ENCODE results near the gene ANKH.

The ANKH gene

DNA sequence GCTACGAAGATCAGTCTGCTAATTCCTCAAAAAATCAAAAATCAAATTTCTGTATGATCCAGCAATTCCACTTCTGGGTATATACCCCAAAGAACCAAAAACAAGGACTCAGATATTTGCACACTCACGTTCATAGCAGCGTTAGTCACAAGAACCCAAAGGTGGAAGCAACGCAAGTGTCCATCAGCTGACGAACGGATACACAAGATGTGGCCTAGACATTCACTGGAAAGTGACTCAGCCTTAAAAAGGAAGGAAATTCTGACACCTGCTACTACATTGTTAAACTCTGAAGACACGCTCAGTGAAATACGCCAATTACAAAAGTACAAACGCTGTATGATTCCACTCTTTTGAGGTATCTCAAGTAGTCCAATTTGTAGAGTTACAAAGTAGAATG is 113.7 kb downstream of the ANKH start:
- DNase-seq = peak; percentile 69 to 85 (median 79)

DNA sequence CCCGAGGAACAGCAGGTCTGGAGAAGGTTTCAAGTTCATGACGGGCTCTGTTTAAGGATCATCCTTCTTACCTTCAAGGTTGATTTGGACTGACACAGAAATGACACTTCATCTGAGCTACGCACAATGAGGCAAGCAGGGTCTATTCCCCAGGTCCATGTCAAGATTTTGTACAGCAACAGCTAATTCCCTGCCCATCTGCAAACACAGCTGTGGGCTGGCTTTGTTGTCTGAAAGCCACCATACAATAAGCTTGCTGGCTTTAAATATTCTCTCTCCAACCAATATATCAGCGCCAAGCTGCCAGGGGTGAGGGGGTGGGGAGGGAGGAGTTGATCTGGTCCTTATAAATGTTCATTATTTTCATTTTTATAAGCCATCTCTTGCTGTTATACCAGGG is 115.1 kb downstream of the ANKH start:
- no peak for DNase-seq

DNA sequence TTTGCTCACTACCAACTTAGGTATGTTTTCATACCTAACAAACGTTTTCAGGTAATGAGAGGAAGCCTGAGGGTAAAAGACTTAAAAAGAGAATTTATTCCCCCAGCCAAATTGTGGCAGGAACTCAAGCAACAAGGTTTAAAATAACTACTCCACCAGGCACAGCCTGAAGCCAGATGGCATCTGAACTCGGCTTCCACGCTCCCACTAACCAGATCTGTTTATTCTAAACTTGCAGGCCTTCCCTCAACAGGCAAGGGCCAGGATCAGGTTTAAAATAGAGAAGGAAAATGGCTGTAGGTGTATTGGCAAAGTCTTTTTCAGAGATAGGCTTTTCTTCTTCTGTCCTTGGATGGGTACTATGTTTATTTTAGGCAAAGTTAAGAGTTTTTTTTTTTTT is 117.6 kb downstream of the ANKH start:
- DNase-seq = no peak

- DNase-seq = no peak
These were observed 118.3 kb downstream of the ANKH start for GRCh38 chr5:14753292-14753691.

- DNase-seq = no peak
These were observed 119.0 kb downstream of the ANKH start for GRCh38 chr5:14752497-14753071.

DNA sequence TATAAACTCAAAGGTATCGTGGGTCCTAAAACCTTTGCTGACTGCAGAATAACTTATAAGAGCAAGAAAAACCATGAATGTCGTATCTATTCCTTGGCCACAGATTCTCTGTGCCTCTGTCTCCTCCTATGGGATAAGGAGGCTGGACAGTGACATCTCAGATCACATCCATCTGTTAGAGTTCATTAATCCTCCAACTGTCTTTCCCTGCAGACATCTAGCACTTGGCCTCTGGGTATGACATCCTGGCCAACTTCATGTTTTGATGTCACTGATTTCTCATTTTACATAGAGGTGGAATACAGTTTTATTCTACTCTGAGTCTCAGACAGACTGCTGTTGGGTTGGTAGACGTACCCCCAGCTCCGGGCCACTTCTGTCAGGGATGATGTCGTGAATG is 120.9 kb downstream of the ANKH start:
- no peak for DNase-seq

DNA sequence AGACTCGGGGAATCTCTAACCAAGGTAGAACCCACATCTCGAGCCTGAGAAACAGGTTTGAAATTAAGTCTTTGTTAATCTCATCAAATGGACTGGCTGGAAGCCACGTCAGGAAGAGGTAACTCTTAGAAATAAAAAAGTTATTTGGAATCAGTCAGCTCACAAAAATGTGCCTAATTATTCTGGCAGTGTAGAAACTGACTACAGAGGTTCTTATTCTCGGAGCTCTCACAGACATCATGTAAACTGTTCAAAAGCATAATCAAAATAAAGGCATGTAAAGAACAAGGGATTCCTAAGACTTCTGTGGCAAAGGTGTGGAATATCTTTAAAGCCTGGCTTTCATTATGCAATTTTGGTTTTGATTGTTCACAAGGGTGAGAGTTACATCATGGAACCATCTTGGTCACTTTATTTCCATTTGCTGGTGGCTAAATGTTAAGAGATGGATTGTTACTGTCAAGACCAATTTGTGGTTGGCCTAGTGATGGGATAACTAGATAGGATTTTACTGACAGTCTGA is 121.9 kb downstream of the ANKH start:
- DNase-seq = no peak

GRCh38 chr5:14748180-14748900 is 123.2 kb downstream of the ANKH start:
- DNase-seq = no peak

GRCh38 chr5:14745753-14746152 is 125.8 kb downstream of the ANKH start:
- no peak for DNase-seq

DNA sequence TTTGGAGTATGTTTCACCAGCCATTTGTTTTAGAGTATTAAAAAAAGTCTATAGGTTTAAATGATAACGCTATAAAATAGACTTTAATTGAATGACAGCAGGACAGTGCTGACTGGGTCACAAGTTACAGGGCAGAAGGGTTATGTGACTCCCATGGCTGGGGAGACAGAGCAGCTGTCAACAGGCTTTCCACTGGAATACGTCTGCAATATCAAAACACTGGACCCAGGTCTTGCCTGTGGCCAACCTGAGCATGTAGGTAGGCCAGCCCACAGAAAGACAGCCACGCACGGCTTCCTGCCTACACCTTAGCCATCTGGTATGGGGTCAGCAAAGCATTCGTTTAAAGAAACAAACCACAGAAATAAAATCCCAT is 126.4 kb downstream of the ANKH start:
- no peak for DNase-seq

GRCh38 chr5:14744296-14745187 is 127.0 kb downstream of the ANKH start:
- DNase-seq = no peak

- no peak for DNase-seq
These were observed 127.8 kb downstream of the ANKH start for GRCh38 chr5:14743601-14744295.

- no peak for DNase-seq
These were observed 129.1 kb downstream of the ANKH start for GRCh38 chr5:14742498-14742897.

GRCh38 chr5:14741801-14742440 is 129.7 kb downstream of the ANKH start:
- no peak for DNase-seq

DNA sequence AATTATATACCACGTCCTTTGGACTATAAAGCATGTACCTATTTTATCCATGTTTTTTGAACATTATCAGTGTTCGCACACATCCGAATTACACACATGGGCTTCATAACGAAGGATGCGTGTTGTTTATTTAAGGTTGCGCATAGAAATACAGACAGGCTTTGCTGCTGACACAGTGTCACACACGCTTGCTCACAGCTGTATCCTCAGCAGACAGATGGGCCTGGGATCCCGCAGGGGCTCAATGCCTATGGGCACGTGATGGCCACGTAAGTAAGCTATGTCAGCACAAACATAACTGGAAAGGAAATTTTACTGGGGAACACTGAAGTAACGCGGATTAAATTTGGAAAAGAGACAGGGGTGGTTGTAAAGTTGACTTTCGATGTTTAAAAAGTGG is 130.4 kb downstream of the ANKH start:
- no peak for DNase-seq

- DNase-seq = no peak
These were observed 131.6 kb downstream of the ANKH start for GRCh38 chr5:14739981-14740380.

- DNase-seq = peak; percentile 59 to 77 (median 71)
These were observed 132.0 kb downstream of the ANKH start for GRCh38 chr5:14739538-14739937.

DNA sequence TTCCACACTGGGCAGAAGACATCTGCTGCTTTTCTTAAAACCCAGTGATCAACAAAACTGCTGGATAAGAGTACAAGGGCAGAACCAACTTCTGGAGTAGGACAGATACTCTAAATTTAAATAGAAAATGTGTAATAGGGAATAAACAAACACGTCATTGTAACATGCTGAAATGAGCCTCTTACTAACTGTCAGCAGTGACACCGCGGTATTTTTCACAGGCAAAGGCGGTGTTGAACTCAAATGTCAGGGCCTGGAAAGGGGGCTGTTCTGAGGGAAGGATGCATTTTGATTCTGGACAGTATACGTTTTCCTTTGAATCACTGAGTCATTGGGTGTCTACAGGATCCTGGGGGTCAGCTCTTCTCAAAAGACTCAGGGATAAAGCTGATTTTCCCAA is 133.5 kb downstream of the ANKH start:
- DNase-seq = no peak

GRCh38 chr5:14737291-14737690 is 134.3 kb downstream of the ANKH start:
- no peak for DNase-seq

DNA sequence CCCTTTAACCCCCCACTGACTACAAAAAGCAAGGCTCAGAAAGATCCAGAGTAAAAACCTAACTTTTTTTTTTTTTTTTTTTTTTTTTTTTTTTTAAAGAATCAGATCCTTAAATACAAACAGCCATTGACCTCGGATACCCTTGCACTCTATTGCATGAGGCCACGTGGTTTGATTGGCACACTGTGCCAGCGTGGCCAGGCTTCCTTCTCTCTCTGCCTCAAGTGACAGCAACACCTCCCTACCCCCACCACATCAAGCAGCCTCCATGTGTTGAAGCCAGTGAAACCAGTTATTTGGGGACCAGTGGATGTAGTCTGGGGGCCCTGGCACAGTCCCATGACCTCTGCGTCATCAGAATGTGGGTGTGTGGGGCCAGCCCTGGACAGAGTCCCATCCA is 135.6 kb downstream of the ANKH start:
- peak; percentile 33 to 38 (median 35) for DNase-seq

GRCh38 chr5:14734396-14734795 is 137.2 kb downstream of the ANKH start:
- DNase-seq = no peak

DNA sequence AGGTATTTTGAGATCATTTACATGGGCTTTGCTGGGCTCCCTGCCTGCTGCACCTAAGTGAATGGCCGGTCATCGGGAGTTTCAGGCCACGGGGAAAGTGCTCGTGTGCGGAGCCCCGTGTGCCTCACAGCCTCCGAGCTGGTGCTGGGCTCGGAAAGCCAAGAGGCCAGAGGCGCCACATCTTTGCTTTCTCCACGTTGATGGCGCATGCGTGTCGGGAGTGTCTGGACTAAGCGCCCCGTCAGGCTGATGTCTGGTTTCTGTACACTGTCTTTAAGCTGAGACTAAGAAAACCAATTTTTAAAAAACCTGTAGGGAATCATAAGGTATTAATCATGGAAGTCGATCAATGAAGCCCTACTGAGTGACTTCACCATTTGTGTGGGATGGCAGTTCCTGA is 137.9 kb downstream of the ANKH start:
- no peak for DNase-seq

GRCh38 chr5:14732991-14733390 is 138.6 kb downstream of the ANKH start:
- DNase-seq = no peak
